Upper lobe of right lung (tissue), 1 donor: ENCODE results near the gene PKP1. TPM values are rescaled to one million over a fixed set of nuclear protein-coding genes. Genes with fewer than 3 reads are reported as not detected.

Experiments used
- ATAC-seq: fragments of 200-7000 bp; cut with Tn5 transposase; one replicate; pipeline ENCODE4 v1.9.1; 2020; ENCODE audit warnings: mild to moderate bottlenecking, moderate library complexity
- DNase-seq: peaks from one replicate; pipeline ENCODE4 v3.0.0-alpha.2; 2020
- H3K27ac ChIP-seq: fragments of 200-600 bp; one replicate; pipeline ENCODE4 v1.8.0; 2022
- H3K27me3 ChIP-seq: fragments of 200-600 bp; one replicate; pipeline ENCODE4 v1.8.0; 2022; ENCODE audit warnings: mild to moderate bottlenecking
- H3K36me3 ChIP-seq: fragments of 200-600 bp; one replicate; pipeline ENCODE4 v1.8.0; 2022
- H3K4me1 ChIP-seq: fragments of 200-600 bp; one replicate; pipeline ENCODE4 v1.8.0; 2022
- H3K4me3 ChIP-seq: fragments of 200-600 bp; one replicate; pipeline ENCODE4 v1.8.0; 2022; ENCODE audit warnings: mild to moderate bottlenecking
- H3K9me3 ChIP-seq: fragments of 200-600 bp; one replicate; pipeline ENCODE4 v1.8.0; 2022
- intact Hi-C: fragments of 100-400 bp; cut with DNase I; formaldehyde crosslinking; loops from one replicate; pipeline ENCODE4 v1.11.0; 2022
- total RNA-seq: library from RNA; stranded (reverse); fragmentation: NEBNext Ultra II Directional; extraction: Animal tissue kit (Norgen Biotek cat#: 25700); gene quantifications from one replicate; pipeline ENCODE4 v1.2.1, GENCODE V29; 2021
- TF ChIP-seq, protein P1 (sequence below): fragments of 200-600 bp; IDR thresholded peaks from one replicate; pipeline ENCODE4 v1.8.0; 2022; ENCODE audit warnings: antibody characterized with exemption
- donor health status: DM: no; HTN: yes; CAD: no; lungs with severe emphysema.

The PKP1 gene
- total RNA-seq, 1 donor from 2014 or later: 0.69 TPM

DNA sequence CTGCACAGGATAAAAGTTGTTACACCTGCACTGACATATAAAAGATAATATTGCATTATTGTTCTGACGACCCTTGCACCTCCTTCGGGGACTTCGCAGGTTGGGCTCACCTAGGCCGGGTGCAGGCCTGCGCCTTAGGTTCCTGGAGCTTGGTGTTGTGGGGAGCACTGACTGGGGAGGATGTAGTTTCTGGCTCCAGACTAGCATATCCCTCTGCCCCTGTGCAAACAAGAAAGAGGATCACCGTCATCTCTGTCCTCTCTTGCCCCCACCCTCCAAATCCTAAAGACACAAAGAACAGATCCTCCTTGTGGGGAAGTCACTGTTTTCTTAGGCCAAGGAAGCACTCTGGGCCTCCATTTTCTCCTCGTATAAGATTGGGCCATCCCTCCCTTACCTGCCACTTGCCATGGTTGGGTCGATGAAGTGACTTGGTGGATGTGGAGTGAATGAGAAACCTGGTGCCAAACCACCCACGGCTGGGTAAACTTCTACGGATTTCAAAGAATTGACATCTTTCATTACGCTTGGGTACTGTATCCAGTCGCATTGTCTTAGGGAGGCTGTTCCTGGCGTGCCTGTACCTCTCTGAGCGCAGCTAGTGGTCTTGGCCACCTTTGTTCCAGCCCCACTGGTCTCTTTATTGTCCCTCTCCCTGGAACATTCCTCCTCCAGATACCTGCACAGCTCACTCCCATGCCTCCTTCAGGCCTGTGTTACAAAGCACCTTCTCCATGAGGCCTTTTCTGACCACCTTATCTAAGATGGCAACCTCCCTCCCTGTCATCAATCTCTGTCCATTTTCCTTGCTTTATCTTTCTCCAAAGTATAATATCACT lies 34.4 kb upstream of the PKP1 start:
- H3K4me1 ChIP-seq: no peaks in the 10 kb centered on the region
- ATAC-seq (no peak), DNase-seq (no peak)
- H3K27me3 ChIP-seq: peaks cover 8% of the 10 kb centered on the region
- no peaks in the 10 kb centered on the region for H3K9me3 ChIP-seq
- H3K27ac ChIP-seq: no peak overlapping the region
- intact Hi-C loops: no loop called here
- H3K4me3 ChIP-seq: no peak overlapping the region
- TF ChIP-seq, protein P1, sequence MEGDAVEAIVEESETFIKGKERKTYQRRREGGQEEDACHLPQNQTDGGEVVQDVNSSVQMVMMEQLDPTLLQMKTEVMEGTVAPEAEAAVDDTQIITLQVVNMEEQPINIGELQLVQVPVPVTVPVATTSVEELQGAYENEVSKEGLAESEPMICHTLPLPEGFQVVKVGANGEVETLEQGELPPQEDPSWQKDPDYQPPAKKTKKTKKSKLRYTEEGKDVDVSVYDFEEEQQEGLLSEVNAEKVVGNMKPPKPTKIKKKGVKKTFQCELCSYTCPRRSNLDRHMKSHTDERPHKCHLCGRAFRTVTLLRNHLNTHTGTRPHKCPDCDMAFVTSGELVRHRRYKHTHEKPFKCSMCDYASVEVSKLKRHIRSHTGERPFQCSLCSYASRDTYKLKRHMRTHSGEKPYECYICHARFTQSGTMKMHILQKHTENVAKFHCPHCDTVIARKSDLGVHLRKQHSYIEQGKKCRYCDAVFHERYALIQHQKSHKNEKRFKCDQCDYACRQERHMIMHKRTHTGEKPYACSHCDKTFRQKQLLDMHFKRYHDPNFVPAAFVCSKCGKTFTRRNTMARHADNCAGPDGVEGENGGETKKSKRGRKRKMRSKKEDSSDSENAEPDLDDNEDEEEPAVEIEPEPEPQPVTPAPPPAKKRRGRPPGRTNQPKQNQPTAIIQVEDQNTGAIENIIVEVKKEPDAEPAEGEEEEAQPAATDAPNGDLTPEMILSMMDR: no peak
- no peaks in the 10 kb centered on the region for H3K36me3 ChIP-seq

DNA sequence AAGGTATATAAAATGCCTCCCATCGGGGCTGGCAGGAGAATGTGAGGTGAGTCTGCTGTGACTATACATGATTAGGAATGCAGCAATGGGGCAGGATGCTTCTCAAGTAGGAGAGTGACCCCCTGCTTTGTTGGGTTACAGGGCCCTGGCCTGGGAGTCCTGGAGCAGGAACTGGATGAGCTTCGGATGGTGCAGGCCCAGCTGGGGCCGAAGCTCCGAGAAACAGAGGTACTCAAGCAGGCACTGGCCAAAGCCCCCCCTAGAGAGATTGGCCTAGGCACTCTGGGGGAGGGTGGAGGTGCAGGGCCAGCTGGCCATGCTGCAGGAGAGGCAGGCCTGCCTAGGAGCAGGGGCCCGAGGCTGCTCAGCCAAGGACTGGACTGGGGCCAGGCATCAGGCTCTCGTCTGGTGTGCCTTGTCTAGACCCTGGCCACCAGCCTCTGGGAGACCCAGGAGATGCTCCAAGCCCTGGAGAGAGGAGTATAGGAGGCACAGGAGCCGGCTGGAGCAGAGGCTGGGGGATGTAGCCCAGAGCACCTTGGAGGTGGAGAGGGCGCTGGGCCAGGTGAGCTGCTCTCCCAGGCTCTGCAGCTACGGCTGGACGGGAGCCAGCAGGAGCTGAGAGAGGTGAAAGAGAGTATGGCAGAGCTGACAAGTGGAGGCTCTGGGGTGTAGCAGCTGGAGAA lies 32.8 kb upstream of the PKP1 start:
- intact Hi-C loops: loop anchor here (5.0 kb wide), 2 partner anchors 112 to 157 kb away; no protein-coding TSS in a partner anchor
- TF ChIP-seq, protein P1: no peak
- ATAC-seq: no peak

DNA sequence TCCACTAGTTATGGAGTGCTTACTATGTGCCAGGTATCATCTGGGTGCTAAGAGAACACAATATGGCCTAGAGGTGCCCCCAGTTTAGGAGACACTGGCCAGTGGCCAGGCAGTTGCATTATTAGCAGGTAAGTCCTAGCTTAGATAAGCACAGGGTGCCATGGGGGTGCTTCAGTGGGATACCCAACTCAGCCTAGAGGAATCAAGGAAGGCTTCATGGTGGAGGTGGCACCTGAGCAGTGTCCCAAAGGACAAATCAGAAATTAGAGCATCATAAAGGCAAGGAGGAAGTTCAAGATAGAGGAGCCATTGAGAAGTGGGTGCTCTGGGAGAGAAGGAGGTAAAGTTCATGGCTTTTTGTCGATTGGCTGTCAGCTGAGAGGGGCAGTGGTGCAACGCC lies 31.9 kb upstream of the PKP1 start:
- Histone ChIP-seq H3K9me3 (no peaks in the 10 kb centered on the region), H3K27ac (no peak overlapping the region), H3K4me1 (no peaks in the 10 kb centered on the region), H3K27me3 (no peaks in the 10 kb centered on the region), H3K4me3 (no peak overlapping the region), H3K36me3 (no peaks in the 10 kb centered on the region)
- no peak for DNase-seq
- no peak for ATAC-seq
- TF ChIP-seq, protein P1: no peak
- intact Hi-C loops: loop anchor here (5.0 kb wide), 2 partner anchors 111 to 156 kb away; no protein-coding TSS in a partner anchor

More for the DNA sequence above, 32.8 kb upstream of the PKP1 start:
- H3K4me1 ChIP-seq: no peaks in the 10 kb centered on the region
- no peak for DNase-seq
- no peaks in the 10 kb centered on the region for H3K9me3 ChIP-seq
- H3K27me3 ChIP-seq: no peaks in the 10 kb centered on the region
- H3K36me3 ChIP-seq: no peaks in the 10 kb centered on the region
- H3K4me3 ChIP-seq: no peak overlapping the region
- no peak overlapping the region for H3K27ac ChIP-seq

DNA sequence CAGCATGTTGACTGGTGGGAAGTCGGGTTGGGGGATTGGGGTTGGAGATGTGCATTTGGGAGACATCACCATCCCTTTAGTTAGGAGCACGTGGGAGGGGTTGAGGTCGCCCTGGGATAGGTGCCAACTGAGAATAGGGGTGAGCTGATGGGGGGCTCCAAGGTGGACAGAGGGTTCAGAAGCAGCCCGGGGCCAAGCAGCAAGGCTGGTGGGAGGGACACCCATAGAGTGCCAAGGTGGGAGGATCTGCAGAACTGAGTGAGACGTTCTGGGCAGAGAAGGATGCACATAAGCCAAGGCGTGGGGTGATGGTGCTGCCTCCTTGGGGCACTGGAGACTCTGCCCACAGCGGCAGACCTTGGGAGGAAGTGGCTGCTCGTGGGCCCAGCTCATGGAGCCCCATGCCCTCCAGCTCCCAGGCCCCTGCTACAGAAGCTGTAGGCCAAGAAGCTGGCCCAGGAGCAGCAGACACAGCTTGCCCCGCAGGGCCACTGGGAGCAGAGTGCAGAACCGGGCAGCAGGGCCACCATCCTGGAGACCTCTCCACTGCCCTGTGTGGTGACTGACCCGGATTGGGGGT lies 31.4 kb upstream of the PKP1 start:
- intact Hi-C loops: loop anchor here (5.0 kb wide), 2 partner anchors 110 to 155 kb away; no protein-coding TSS in a partner anchor
- no peak overlapping the region for H3K4me3 ChIP-seq
- no peaks in the 10 kb centered on the region for H3K27me3 ChIP-seq
- H3K9me3 ChIP-seq: no peaks in the 10 kb centered on the region
- ATAC-seq (no peak), DNase-seq (no peak)
- no peaks in the 10 kb centered on the region for H3K36me3 ChIP-seq
- H3K4me1 ChIP-seq: no peaks in the 10 kb centered on the region
- no peak overlapping the region for H3K27ac ChIP-seq
- TF ChIP-seq, protein P1: no peak

DNA sequence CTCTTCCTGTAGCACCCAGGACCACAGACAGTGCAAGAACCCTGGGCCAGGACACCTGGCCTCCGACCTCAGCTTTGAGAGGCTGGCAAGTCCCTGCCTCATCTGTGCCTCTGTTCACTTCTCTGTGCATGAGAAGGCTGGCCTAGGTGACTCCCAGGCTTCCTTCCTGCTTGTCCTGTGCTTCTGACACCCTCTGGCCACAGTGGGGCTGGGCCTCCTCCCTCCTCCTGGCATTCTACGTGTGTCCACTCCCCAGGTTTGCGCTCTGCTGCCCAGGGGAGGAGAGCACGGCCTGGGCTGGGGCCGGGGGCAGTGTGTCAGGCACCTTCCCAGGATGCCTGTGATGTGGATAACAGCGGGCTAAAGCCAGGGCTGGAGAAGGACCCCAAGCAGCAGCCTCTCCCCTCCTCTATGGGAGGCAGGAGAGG lies 30.3 kb upstream of the PKP1 start:
- no peak for ATAC-seq
- Histone ChIP-seq H3K27ac (no peak overlapping the region), H3K4me1 (no peaks in the 10 kb centered on the region), H3K27me3 (no peaks in the 10 kb centered on the region), H3K4me3 (no peak overlapping the region), H3K9me3 (no peaks in the 10 kb centered on the region), H3K36me3 (no peaks in the 10 kb centered on the region)
- TF ChIP-seq, protein P1: no peak
- no peak for DNase-seq
- intact Hi-C loops: loop anchor here (5.0 kb wide), 2 partner anchors 109 to 154 kb away; no protein-coding TSS in a partner anchor
